Tibial artery (tissue), 4 donors: ENCODE data around the gene ELP5.

Source experiments
- DNase-seq, 2 donors: peaks; one replicate each; pipeline ENCODE4 v3.0.0-alpha.2; 2019
- H3K27ac ChIP-seq, 2 donors: fragments of 200-600 bp; sonication (generic) in 1 of 2; 1 replicate in 1 of 2; 2 replicates in 1 of 2; pipeline ENCODE4 v1.5.1; 2018 to 2019; ENCODE audit warnings: mild to moderate bottlenecking in 1 of 2
- H3K27me3 ChIP-seq, 2 donors: fragments of 200-600 bp; sonication (generic) in 1 of 2; one replicate each; pipeline versions ENCODE4 v1.5.1 to v1.6.0; 2016 to 2019
- H3K36me3 ChIP-seq, 3 donors: fragments of 200-600 bp; sonication (generic) in 2 of 3; one replicate each; pipeline ENCODE4 v1.5.1; 2016 to 2019; ENCODE audit warnings: mild to moderate bottlenecking in 2 of 3
- H3K4me1 ChIP-seq, 4 donors: fragments of 200-600 bp; sonication (generic) in 2 of 4; 1 replicate in 3 of 4; 2 replicates in 1 of 4; pipeline ENCODE4 v1.5.1; 2016 to 2019
- H3K4me3 ChIP-seq, 2 donors: fragments of 200-600 bp; sonication (generic) in 1 of 2; 1 replicate in 1 of 2; 2 replicates in 1 of 2; pipeline ENCODE4 v1.5.1; 2018 to 2019; ENCODE audit warnings: mild to moderate bottlenecking in 2 of 2
- H3K9me3 ChIP-seq, 3 donors: fragments of 200-600 bp; sonication (generic) in 1 of 3; one replicate each; pipeline ENCODE4 v1.5.1; 2016 to 2019
- intact Hi-C: fragments of 100-400 bp; cut with DNase I; formaldehyde crosslinking; loops from one replicate; pipeline ENCODE4 v1.15.0; 2023; ENCODE audit warnings: low total_unique reads
- TF ChIP-seq, protein P1 (sequence below), 2 experiments: fragments of 200-600 bp in 1 of 2; fragments of 450-650 bp in 1 of 2; IDR thresholded peaks; one replicate each; pipeline ENCODE4 v1.5.1; 2017 to 2019; ENCODE audit warnings: antibody characterized with exemption in 2 of 2, mild to moderate bottlenecking in 1 of 2, moderate library complexity in 1 of 2

Gene ELP5

DNA sequence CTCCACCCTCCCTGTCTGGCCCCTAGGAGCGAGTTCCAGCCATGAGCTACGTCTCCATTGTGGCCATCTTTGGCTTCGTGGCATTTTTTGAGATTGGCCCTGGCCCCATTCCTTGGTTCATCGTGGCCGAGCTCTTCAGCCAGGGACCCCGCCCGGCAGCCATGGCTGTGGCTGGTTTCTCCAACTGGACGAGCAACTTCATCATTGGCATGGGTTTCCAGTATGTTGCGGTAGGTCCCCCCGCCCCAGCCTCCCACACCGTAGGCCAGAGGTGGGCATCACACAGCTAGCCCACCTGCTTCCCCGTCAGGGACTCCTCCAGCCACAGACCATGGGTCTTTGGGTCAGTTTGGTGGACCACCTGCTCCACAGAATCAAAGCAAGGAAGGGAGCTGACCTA is 33.7 kb downstream of the ELP5 start:
- intact Hi-C loops = no loop called here
- TF ChIP-seq, protein P1, sequence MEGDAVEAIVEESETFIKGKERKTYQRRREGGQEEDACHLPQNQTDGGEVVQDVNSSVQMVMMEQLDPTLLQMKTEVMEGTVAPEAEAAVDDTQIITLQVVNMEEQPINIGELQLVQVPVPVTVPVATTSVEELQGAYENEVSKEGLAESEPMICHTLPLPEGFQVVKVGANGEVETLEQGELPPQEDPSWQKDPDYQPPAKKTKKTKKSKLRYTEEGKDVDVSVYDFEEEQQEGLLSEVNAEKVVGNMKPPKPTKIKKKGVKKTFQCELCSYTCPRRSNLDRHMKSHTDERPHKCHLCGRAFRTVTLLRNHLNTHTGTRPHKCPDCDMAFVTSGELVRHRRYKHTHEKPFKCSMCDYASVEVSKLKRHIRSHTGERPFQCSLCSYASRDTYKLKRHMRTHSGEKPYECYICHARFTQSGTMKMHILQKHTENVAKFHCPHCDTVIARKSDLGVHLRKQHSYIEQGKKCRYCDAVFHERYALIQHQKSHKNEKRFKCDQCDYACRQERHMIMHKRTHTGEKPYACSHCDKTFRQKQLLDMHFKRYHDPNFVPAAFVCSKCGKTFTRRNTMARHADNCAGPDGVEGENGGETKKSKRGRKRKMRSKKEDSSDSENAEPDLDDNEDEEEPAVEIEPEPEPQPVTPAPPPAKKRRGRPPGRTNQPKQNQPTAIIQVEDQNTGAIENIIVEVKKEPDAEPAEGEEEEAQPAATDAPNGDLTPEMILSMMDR (IDR thresholded peaks at IDR 0.05) = no peak
- Histone ChIP-seq H3K27me3 (peaks cover 0 to 27% of the 10 kb centered on the region in 2 donors), H3K4me1 (peaks cover 0 to 22% (median 17%) of the 10 kb centered on the region in 4 donors), H3K27ac (no peak overlapping the region), H3K4me3 (no peak overlapping the region), H3K36me3 (no peaks in the 10 kb centered on the region), H3K9me3 (no peaks in the 10 kb centered on the region)
- DNase-seq = no peak

DNA sequence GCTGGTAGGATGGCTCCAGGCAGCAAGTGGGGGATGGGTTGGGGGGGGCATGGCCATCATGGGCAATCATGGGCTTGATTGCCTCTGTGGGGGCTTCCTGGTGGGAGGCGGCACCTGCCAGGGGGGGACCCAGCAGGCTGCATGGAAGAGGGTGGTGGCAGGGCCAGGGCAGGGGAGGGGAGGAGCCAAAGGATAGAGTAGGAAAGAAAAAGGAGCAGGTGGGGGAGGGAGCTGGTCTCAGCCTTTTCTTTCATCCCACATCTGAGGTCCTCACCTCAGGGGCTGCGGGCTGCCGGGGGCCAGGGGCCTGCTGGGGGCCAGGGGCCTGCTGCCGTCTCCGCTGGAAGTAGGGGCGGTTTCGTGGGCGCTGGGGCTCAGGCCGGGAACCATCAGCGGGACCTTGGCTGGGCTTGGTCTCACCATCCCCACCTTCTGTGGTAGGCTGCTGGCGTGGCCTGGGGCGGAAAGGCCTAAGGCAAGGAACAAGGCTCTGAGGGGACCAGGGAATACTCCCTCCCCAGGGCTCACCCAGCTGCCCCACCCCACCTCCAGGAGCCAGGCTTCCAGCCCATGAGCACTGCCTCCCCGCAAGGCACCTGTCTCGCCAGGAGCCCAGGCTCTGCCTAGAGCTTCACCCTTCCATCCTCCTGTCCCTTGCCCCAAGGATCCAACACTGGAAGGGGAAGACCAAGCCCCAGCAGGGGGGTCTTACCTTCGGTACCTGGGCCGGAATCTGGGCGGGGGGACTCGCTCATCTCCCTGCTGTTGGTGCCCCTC is 37.4 kb downstream of the ELP5 start:
- TF ChIP-seq, protein P1 (IDR thresholded peaks at IDR 0.05) = no peak
- Histone ChIP-seq H3K4me3 (no peak overlapping the region), H3K4me1 (peaks cover 0 to 20% (median 13%) of the 10 kb centered on the region in 4 donors), H3K27ac (no peak overlapping the region), H3K9me3 (no peaks in the 10 kb centered on the region), H3K36me3 (no peaks in the 10 kb centered on the region), H3K27me3 (peaks cover 0 to 65% of the 10 kb centered on the region in 2 donors)
- no peak for DNase-seq
- intact Hi-C loops = no loop called here

DNA sequence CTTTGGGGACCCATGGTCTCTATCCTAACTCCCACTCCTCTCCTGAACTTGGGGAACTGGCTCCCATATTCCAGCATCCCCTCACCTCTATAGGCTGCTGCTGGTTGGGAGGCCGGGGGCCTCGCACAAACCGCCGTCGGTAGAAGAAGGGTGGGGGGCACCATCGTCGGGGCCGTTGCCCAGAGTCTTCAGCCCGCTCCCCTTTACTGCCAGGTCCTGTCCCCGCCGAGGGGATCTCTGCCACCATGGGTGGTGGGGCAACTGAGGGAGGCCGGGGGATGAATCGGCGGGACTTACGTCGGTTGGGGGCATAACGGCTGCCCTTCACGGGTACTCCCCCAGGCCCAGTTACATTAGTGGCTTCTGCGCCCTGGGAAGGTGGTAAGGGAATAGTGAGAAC is 38.2 kb downstream of the ELP5 start:
- Histone ChIP-seq H3K9me3 (no peaks in the 10 kb centered on the region), H3K36me3 (no peaks in the 10 kb centered on the region), H3K4me1 (peaks cover 0 to 28% (median 20%) of the 10 kb centered on the region in 4 donors), H3K4me3 (no peak overlapping the region), H3K27me3 (peaks cover 0 to 72% of the 10 kb centered on the region in 2 donors), H3K27ac (no peak overlapping the region)
- intact Hi-C loops = no loop called here
- TF ChIP-seq, protein P1 (IDR thresholded peaks at IDR 0.05) = no peak
- peak in 1 of 2 donors; percentile 60 for DNase-seq

DNA sequence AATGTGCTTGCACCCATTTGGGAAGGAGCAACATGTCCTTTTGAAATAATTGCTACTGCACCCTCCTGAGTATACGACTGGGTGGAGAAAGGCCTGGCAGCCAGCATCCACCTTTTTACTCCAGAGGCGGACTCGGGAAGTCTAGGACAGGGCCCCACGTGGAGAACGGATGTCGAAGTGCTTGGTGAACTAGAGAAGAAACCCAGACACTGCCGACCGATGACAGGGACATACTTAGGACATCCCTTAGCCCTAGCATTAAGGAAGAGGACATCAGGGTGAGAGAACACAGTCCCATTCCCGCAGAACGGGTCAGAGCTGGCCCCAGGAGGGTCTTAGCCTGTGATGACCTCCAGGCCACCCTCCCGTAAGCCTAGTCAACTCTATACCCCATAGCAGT is 38.7 kb downstream of the ELP5 start:
- Histone ChIP-seq H3K27me3 (peaks cover 0 to 74% of the 10 kb centered on the region in 2 donors), H3K4me1 (peaks cover 0 to 33% (median 24%) of the 10 kb centered on the region in 4 donors), H3K9me3 (no peaks in the 10 kb centered on the region), H3K27ac (no peak overlapping the region), H3K4me3 (no peak overlapping the region), H3K36me3 (no peaks in the 10 kb centered on the region)
- TF ChIP-seq, protein P1 (IDR thresholded peaks at IDR 0.05) = no peak
- peak in 1 of 2 donors; percentile 58 for DNase-seq
- intact Hi-C loops = no loop called here

DNA sequence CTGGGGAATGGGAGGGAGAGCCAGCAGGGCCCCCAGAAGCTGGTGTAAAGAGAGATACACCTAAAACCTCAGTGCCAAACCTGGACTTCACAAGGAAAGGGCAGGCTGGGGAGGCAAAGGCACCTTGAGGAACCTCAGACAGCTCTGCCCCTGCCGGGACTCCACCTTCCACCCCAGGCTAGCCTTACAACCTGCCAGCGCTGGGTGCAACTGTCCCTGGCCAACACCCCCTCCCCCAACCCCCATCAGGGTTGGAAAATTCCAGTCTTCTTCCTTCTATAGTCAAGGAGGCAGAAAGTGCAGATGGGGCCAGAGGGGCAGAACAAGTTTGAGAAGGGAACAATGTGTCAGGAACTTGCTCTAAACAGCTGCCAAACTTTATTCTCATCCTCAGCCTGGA is 40.2 kb downstream of the ELP5 start:
- intact Hi-C loops = no loop called here
- Histone ChIP-seq H3K9me3 (no peaks in the 10 kb centered on the region), H3K27me3 (peaks cover 0 to 74% of the 10 kb centered on the region in 2 donors), H3K4me1 (peaks cover 0 to 44% (median 32%) of the 10 kb centered on the region in 4 donors), H3K27ac (no peak overlapping the region), H3K36me3 (no peaks in the 10 kb centered on the region), H3K4me3 (no peak overlapping the region)
- DNase-seq = no peak
- TF ChIP-seq, protein P1 (IDR thresholded peaks at IDR 0.05) = no peak
